OCI-M2 (cell line): ENCODE results near the gene GPR153.

Experiments
- DNase-seq: peaks from one replicate; lab custom pipeline; 2025; ENCODE audit not compliant: unreplicated experiment; lab: John Stamatoyannopoulos, UW

Gene GPR153

GRCh38 chr1:6206520-6206855, 54.4 kb downstream of the GPR153 start:
- DNase-seq, result no peak

- no peak for DNase-seq
Measured at GRCh38 chr1:6205849-6206519, 54.9 kb downstream of the GPR153 start, which contains the start of gene RNF207. RNF207 (plus strand) TSS chr1:6206119; CDS start chr1:6206536, 417 bp downstream.

- DNase-seq, result no peak
Measured at GRCh38 chr1:6202256-6202655, 58.6 kb downstream of the GPR153 start.

- no peak for DNase-seq
Measured at GRCh38 chr1:6200188-6200809, 60.6 kb downstream of the GPR153 start.

- peak; percentile 86 for DNase-seq
Measured at GRCh38 chr1:6199298-6200187, 61.4 kb downstream of the GPR153 start, which contains the start of gene RPL22. RPL22 (minus strand) TSS chr1:6199595; CDS start chr1:6199573, 22 bp downstream.

- no peak for DNase-seq
Measured at GRCh38 chr1:6198646-6199297, 62.1 kb downstream of the GPR153 start.

GRCh38 chr1:6197746-6198427, 63.0 kb downstream of the GPR153 start:
- no peak for DNase-seq
